Loucy (cell line): Measurements from ENCODE around the gene ROBO1.

ENCODE experiments used
- H2AFZ ChIP-seq: fragments of 200-600 bp; sonication (generic); 2 replicates; pipeline ENCODE4 v1.6.0; 2016; ENCODE audit warnings: antibody characterized with exemption, mild to moderate bottlenecking, low read length, moderate library complexity
- H3F3A ChIP-seq: fragments of 200-600 bp; 2 replicates; pipeline ENCODE4 v1.6.0; 2016; ENCODE audit warnings: antibody characterized with exemption, low read depth, mild to moderate bottlenecking
- H3K27me3 ChIP-seq: fragments of 200-600 bp; sonication (generic); 2 replicates; pipeline ENCODE4 v1.6.1; 2014; ENCODE audit warnings: low read length, mild to moderate bottlenecking; ENCODE audit not compliant: insufficient read depth, poor library complexity, severe bottlenecking
- H3K36me3 ChIP-seq: fragments of 200-600 bp; sonication (generic); 2 replicates; pipeline ENCODE4 v1.6.1; 2016; ENCODE audit warnings: low read length; ENCODE audit not compliant: insufficient read depth
- H3K4me1 ChIP-seq: fragments of 200-600 bp; sonication (generic); 2 replicates; pipeline ENCODE4 v1.5.1; 2014; ENCODE audit warnings: low read length, mild to moderate bottlenecking; ENCODE audit not compliant: insufficient read depth, poor library complexity, severe bottlenecking
- H3K4me2 ChIP-seq: fragments of 200-600 bp; sonication (generic); 2 replicates; pipeline ENCODE4 v1.6.0; 2014; ENCODE audit warnings: antibody characterized with exemption, low read length, low read depth, mild to moderate bottlenecking; ENCODE audit not compliant: poor library complexity, severe bottlenecking
- H3K4me3 ChIP-seq: fragments of 200-600 bp; sonication (generic); 2 replicates; pipeline ENCODE4 v1.5.1; 2014; ENCODE audit warnings: low read length, mild to moderate bottlenecking, mixed read lengths; ENCODE audit not compliant: poor library complexity, severe bottlenecking
- H3K79me2 ChIP-seq: fragments of 200-600 bp; sonication (generic); 2 replicates; pipeline ENCODE4 v1.6.1; 2014; ENCODE audit warnings: low read length; ENCODE audit not compliant: insufficient read depth
- H3K9ac ChIP-seq: fragments of 200-600 bp; sonication (generic); 2 replicates; pipeline ENCODE4 v1.6.0; 2014; ENCODE audit warnings: mild to moderate bottlenecking, low read depth, low read length, moderate library complexity; ENCODE audit not compliant: poor library complexity, severe bottlenecking
- H3K9me2 ChIP-seq: fragments of 200-600 bp; sonication (generic); replicated peaks from 2 replicates; pipeline ENCODE4 v1.6.1; 2016; ENCODE audit warnings: low read depth, low read length, mixed read lengths
- H3K9me3 ChIP-seq: fragments of 200-600 bp; sonication (generic); 2 replicates; pipeline ENCODE4 v1.6.1; 2014; ENCODE audit warnings: mild to moderate bottlenecking, antibody characterized with exemption, low read length, low read depth; ENCODE audit not compliant: insufficient read depth
- H4K20me1 ChIP-seq: fragments of 200-600 bp; sonication (generic); 2 replicates; pipeline ENCODE4 v1.6.0; 2014; ENCODE audit warnings: antibody characterized with exemption, low read length, mild to moderate bottlenecking; ENCODE audit not compliant: insufficient read depth, poor library complexity, severe bottlenecking
- EZH2phosphoT487 ChIP-seq: fragments of 200-600 bp; IDR thresholded peaks from 2 replicates; pipeline ENCODE4 v1.6.1; 2018; ENCODE audit warnings: antibody characterized with exemption, mild to moderate bottlenecking, moderate library complexity, borderline replicate concordance
- TF ChIP-seq, protein P1 (sequence below): fragments of 200-600 bp; sonication (generic); conservative IDR thresholded peaks from 2 replicates; pipeline ENCODE4 v1.5.1; 2014; ENCODE audit warnings: mild to moderate bottlenecking, antibody characterized with exemption, low read length

ROBO1 gene

DNA sequence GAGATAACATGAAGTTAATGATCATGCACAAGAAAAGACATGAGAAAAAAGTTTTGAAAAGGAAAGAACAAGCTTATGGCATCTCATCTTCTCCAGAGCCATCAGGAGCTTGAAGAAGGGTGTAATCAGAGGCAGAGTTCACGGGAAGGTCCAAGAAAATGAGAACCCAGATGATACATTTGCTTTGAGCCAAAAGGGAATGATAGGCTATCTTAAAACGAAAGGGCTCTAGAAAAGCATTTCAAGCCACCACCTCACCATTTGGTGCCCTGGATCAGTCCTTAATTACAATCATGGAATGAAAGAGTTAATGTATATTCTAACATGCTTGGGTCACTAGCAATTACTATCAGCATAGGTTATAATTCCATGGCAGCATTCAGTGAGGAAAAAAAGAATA is 781.8 kb downstream of the ROBO1 start:
- Histone ChIP-seq H3K9me2 (no peaks in the 10 kb centered on the region), H3K79me2 (no peaks in the 10 kb centered on the region), H3K27me3 (no peaks in the 10 kb centered on the region), H3K9ac (no peak overlapping the region), H3K4me1 (no peaks in the 10 kb centered on the region), H3K36me3 (no peaks in the 10 kb centered on the region), H2AFZ (no peak overlapping the region), H3K9me3 (no peaks in the 10 kb centered on the region), H4K20me1 (no peaks in the 10 kb centered on the region), H3K4me3 (no peak overlapping the region), H3K4me2 (no peak overlapping the region), H3F3A (no peaks in the 10 kb centered on the region)
- TF ChIP-seq EZH2phosphoT487 = no peak
- TF ChIP-seq, protein P1, sequence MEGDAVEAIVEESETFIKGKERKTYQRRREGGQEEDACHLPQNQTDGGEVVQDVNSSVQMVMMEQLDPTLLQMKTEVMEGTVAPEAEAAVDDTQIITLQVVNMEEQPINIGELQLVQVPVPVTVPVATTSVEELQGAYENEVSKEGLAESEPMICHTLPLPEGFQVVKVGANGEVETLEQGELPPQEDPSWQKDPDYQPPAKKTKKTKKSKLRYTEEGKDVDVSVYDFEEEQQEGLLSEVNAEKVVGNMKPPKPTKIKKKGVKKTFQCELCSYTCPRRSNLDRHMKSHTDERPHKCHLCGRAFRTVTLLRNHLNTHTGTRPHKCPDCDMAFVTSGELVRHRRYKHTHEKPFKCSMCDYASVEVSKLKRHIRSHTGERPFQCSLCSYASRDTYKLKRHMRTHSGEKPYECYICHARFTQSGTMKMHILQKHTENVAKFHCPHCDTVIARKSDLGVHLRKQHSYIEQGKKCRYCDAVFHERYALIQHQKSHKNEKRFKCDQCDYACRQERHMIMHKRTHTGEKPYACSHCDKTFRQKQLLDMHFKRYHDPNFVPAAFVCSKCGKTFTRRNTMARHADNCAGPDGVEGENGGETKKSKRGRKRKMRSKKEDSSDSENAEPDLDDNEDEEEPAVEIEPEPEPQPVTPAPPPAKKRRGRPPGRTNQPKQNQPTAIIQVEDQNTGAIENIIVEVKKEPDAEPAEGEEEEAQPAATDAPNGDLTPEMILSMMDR = no peak

DNA sequence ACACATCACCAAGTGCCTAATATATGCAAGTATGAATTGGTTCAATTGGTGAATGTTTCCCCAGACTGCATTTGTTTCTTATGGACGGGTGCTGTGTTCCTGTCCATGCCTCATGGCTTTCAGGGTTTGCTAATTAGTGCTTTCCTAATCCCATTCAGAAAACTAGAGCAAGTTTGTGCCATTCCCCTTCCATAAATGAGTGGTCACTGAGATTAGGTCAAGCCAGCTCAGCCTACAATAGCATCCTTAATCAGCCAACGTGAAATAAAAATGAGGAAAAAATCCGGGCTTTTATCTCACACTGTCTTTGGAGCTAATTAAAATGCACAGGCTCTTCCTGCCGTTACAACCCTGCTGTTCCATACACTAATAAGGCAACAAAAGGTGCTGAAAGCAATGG is 788.8 kb downstream of the ROBO1 start:
- Histone ChIP-seq H4K20me1 (no peaks in the 10 kb centered on the region), H3K9me2 (no peaks in the 10 kb centered on the region), H3K27me3 (no peaks in the 10 kb centered on the region), H3K36me3 (no peaks in the 10 kb centered on the region), H2AFZ (no peak overlapping the region), H3K4me2 (no peak overlapping the region), H3F3A (no peaks in the 10 kb centered on the region), H3K9ac (no peak overlapping the region), H3K4me3 (no peak overlapping the region), H3K4me1 (no peaks in the 10 kb centered on the region), H3K79me2 (no peaks in the 10 kb centered on the region), H3K9me3 (no peaks in the 10 kb centered on the region)
- TF ChIP-seq EZH2phosphoT487 = no peak
- TF ChIP-seq, protein P1 = no peak

DNA sequence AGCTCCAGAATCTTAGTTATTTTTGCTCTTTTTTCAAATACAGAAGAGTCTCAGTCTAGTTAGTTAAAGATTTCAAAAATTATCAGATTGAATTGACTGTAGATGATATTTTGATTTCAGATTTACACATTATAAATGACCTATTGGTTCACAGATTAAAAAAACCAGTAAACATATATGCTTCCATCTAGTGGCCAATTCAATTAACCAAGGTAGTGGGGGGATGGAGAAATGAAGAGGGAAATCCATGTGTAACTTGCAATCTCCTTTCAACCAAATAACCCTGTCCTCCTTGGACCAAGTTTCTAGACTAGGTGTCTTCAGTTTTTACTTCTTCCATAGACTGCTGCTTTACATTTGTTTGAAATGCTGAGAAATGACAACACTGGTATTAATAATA is 789.8 kb downstream of the ROBO1 start:
- TF ChIP-seq, protein P1 = 0 out of 2 replicates have a peak, but pooled peaks have one; percentile 27
- no peak for TF ChIP-seq EZH2phosphoT487
- Histone ChIP-seq H3K79me2 (no peaks in the 10 kb centered on the region), H2AFZ (no peak overlapping the region)

More for the DNA sequence above, 789.8 kb downstream of the ROBO1 start:
- Histone ChIP-seq H3F3A (no peaks in the 10 kb centered on the region), H3K9ac (no peak overlapping the region), H4K20me1 (no peaks in the 10 kb centered on the region), H3K4me1 (no peaks in the 10 kb centered on the region), H3K27me3 (no peaks in the 10 kb centered on the region), H3K9me2 (no peaks in the 10 kb centered on the region), H3K4me3 (no peak overlapping the region), H3K9me3 (no peaks in the 10 kb centered on the region), H3K4me2 (no peak overlapping the region), H3K36me3 (no peaks in the 10 kb centered on the region)
